ENCODE data around the gene NACC2.

- TF ChIP-seq ZFP30 (CRISPR knock-in tag; IDR thresholded peaks at IDR 0.05) (no peak), CREB5 (CRISPR knock-in tag; IDR thresholded peaks at IDR 0.05; ENCODE audit: low read depth) (no peak), ZFP3 (CRISPR knock-in tag; IDR thresholded peaks at IDR 0.05) (no peak; the same call in 1 of the 2 replicates), RARB (CRISPR knock-in tag; IDR thresholded peaks at IDR 0.05) (no peak), POU6F1 (CRISPR knock-in tag; IDR thresholded peaks at IDR 0.05; ENCODE audit: borderline replicate concordance, low read depth) (no peak), ESRRG (CRISPR knock-in tag; IDR thresholded peaks at IDR 0.05) (no peak), ISL1 (CRISPR knock-in tag; IDR thresholded peaks at IDR 0.05) (no peak)
Observed at GRCh38 chr9:136118320-136119060, 23.4 kb upstream of the NACC2 start, which contains the start of gene TMEM250.
